NCI-H1436 (cell line): ENCODE measurements around the gene CHRNB4.
"Not testable (repeated sequence)": the region's sequence is repeated elsewhere in the genome, so short reads cannot be mapped to it uniquely, and the experiment has no call there.

Source experiments
- DNase-seq: peaks from one replicate; lab custom pipeline; 2025; lab: John Stamatoyannopoulos, UW

Gene CHRNB4

DNA sequence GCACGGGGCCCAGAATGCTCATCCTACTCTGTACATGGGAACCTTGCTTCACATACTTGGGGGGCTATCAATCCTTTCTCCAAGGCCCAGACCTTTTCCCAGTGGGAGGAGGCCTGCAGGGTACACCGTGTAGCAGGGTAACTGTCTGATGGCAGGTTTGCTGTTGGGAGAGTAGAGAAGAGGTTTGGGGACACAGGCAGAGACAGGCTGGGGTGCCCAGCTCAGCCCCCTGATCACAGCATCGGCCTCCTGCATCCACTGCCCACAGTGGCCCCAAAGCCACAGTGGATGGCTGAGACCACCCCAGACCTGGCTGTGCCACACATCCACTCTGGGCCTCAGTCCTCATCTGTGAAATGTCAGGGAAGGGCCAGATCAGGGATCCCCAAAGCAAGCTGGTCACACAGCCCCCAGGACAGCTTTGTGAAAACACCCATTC is 25.8 kb downstream of the CHRNB4 start:
- no peak for DNase-seq

DNA sequence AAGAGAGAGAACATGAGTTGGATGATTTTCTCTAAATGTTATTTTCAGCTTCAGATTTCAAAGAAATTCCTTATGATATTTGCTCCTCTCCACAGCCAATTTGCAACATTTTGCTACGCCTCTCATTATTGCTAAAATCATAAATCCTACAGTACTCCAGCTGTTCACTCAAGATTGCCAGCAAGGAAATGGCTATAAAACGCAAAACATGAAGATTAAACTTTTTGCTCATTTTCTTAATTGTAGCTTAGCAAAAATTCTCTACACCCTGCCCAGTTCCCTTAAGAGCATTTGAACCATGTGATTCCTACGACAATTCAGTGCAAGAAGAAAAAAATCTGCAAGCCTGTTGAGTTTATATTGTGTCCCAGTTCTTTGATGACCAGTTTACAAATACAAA is 27.0 kb downstream of the CHRNB4 start:
- DNase-seq, result no peak

DNA sequence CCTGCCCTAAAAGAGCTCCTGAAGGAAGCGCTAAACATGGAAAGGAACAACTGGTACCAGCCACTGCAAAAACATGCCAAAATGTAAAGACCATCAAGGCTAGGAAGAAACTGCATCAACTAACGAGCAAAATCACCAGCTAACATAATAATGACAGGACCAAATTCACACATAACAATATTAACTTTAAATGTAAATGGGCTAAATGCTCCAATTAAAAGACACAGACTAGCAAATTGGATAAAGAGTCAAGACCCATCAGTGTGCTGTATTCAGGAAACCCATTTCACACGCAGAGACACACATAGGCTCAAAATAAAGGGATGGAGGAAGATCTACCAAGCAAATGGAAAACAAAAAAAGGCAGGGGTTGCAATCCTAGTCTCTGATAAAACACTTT is 31.5 kb downstream of the CHRNB4 start:
- DNase-seq, result not testable (repeated sequence)

DNA sequence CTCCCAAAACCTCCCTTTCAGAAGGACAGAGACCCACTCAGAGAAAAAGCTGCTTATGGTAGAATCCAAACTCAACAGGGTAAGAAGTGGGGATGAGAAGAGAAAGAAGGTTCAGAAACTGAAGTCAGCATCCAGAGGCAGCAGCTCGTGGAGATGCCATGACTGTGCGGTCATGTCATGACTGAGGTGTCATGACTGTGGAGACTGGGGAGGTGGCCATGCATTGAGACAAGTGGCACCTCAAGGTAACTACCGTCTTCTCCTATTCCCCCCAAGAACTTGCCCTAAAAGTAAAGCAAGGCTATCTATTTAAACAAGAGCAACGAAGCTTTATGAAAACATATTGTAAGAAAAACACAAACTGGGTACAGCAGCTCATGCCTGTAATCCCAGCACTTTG is 35.3 kb downstream of the CHRNB4 start:
- no peak for DNase-seq

DNA sequence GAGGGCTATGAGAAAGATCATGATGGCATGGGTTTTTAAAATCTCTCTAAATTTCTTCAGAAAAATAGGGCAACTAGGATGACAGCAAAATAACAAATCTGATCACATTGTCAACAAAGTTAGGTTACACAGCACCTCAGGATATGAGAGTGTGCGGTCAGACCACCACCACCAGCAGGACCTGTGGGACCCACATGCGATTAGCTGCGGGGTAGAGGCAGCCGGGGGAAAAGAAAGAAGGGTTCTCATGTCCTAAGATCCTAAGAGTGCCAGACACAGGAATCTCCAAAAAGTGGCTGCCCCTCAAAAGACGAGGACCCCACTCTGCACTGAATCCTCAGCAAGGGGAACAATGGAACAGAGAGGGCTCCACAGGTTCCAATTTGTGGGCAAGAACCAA is 35.8 kb downstream of the CHRNB4 start:
- no peak for DNase-seq

DNA sequence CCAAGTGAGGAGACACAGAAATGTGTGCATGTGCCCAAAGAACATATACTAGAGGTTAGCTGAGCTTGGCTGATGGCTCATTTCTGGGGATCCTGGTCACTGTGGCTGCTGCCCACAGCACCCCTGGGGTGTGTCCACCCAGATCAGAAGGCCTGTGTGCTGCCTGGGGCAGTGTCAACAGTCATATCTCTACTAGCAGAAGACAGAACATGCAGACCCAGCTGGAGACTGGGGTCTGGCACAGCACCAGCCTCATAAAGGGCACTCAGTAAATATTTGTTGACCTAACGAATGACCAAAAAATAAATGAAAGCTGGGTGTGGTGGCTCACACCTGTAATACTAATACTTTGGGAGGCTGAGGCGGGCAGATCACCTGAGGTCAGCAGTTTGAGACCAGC is 36.6 kb downstream of the CHRNB4 start:
- no peak for DNase-seq

DNA sequence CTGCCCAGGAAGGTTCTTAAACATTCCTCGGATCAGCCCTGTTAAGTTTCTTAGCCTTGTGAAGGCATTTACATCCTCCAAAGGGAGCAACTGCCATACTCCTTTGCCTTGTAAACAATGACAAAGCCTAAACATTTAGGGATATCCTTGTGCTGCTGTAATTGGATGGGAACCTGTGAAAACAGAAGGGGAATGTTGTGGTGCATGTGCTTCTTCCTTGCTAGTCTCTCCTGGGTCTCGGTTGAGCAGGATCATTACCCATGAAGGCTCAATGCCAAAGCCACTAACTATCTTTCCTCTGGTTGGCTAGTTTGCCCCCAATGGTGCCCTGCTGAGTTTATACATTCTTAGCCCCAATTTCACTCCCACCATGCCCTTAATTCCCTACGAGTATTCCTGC is 37.5 kb downstream of the CHRNB4 start:
- no peak for DNase-seq

DNA sequence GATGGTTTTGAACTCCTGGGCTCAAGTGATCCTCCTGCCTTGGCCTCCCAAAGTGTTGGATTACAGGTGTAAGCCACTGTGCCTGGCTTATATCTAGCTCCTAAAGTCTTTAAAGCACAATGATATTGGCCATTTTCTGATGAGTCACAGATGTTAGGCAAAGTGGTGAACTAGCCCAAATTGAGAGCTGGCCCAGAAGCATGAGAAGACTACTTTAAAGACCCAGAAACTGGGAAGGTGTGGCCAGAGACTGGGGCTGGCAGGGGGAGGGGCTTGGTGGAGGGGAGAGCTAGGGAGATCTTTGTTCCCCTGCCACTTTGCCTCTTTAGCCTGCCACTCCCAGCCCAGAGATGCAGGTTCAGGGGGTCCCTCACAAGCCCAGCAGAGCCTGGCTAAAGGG is 41.8 kb downstream of the CHRNB4 start:
- no peak for DNase-seq

DNA sequence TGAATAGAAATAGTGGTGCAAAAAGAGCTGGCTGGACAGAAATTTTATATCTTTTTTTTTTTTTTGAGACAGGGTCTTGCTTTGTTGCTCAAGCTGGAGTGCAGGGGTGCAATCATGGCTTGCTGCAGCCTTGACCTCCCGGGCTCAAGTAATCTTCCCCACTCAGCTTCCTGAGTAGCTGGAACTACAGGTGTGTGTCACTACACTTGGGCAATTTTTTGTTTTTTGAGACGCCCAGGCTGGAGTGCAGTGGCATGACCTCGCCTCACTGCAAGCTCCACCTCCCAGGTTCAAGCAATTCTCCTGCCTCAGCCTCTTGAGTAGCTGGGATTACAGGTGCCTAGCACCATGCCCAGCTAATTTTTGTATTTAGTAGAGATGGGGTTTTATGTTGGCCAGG is 42.7 kb downstream of the CHRNB4 start:
- no peak for DNase-seq

DNA sequence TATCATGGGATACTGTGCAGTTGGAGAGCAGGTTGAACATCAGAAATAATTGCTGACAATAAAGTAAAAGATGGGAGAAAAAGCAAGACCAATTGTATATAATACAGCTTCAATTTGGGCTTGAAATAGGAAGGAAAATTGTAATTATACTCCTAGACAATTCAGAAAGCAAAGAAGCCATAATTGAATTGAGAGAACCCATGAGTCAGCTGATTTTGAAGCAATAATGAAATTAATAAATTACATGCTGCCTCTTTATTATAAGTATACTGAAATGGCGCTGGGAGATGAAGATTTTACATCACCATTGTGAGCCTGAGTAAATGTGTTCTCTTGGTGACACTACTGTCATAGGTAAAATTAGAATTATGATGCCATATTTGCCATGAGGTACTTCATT is 43.4 kb downstream of the CHRNB4 start:
- no peak for DNase-seq

DNA sequence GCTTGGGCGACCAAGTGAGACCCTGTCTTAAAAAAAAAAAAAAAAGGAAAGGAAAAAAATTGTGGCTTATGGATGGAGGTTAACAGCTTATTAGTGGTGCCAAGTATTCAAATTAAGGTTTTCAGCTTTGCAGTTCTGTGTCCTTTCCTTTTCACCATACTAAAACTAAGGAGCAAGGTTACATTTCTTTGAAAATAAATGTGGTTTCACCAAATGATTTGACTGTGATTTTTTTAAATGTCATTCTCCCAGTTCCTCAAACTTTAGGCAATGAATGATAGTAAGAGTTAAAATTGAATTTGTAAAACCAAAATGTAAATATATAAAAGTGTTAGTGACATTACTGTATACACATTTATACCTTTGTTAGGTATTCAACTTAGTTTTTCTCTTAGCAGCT is 66.1 kb downstream of the CHRNB4 start:
- DNase-seq, result no peak
